Panc1 (cell line): ENCODE data around the gene MAN2B1. TPM values are rescaled to one million over a fixed set of nuclear protein-coding genes. Genes with fewer than 3 reads are reported as not detected.

Experiments
- ATAC-seq: fragments of 200-7000 bp; cut with Tn5 transposase; 2 replicates; pipeline ENCODE4 v1.9.1; 2020; ENCODE audit warnings: mild to moderate bottlenecking, moderate library complexity
- BruUV-seq: library from RNA; stranded (reverse); fragments of 400-500 nt; replicated peaks from 2 replicates; lab custom pipeline; 2021; lab: Mats Ljungman, UMichigan
- CTCF ChIA-PET: fragments of 300-600 bp; sonication (Branson Sonifier 250); formaldehyde crosslinking; loops from one replicate; lab custom pipeline; 2022; ENCODE audit warnings: antibody characterized with exemption; lab: Charles Lee
- POLR2A ChIA-PET: fragments of 300-600 bp; sonication (Branson Sonifier 250); formaldehyde crosslinking; loops from one replicate; lab custom pipeline; 2022; ENCODE audit warnings: antibody characterized with exemption; lab: Charles Lee
- DNase-seq: peaks from one replicate; pipeline ENCODE4 v3.0.0-alpha.2; 2010; ENCODE audit warnings: low read depth, low spot score
- H3K27ac ChIP-seq: 2 replicates; pipeline ENCODE4 v1.5.1; 2011; ENCODE audit warnings: mild to moderate bottlenecking, low read length, inconsistent platforms
- H3K27me3 ChIP-seq: fragments of 200-500 bp; sonication (Bioruptor generic); 2 replicates; pipeline ENCODE4 v1.6.0; 2014; ENCODE audit warnings: low read length, inconsistent platforms; ENCODE audit not compliant: control insufficient read depth, insufficient read depth
- H3K36me3 ChIP-seq: fragments of 200-500 bp; sonication (Bioruptor generic); 2 replicates; pipeline ENCODE4 v1.5.1; 2014; ENCODE audit warnings: inconsistent platforms, mild to moderate bottlenecking, low read length, moderate library complexity; ENCODE audit not compliant: control insufficient read depth, insufficient read depth
- H3K4me1 ChIP-seq: 2 replicates; pipeline ENCODE4 v1.5.1; 2011; ENCODE audit warnings: inconsistent platforms, mild to moderate bottlenecking, low read length, moderate library complexity; ENCODE audit not compliant: control insufficient read depth, insufficient read depth
- H3K4me3 ChIP-seq, 2 experiments: 2 replicates each; pipeline ENCODE4 v1.5.1; 2011 to 2012; ENCODE audit warnings: low read depth in 2 of 2, low read length in 2 of 2, mild to moderate bottlenecking in 2 of 2, inconsistent platforms in 1 of 2, moderate library complexity in 1 of 2
- H3K9me3 ChIP-seq: fragments of 200-500 bp; sonication (Bioruptor generic); 2 replicates; pipeline ENCODE4 v1.5.1; 2014; ENCODE audit warnings: low read depth, mild to moderate bottlenecking, inconsistent platforms, low read length, moderate library complexity; ENCODE audit not compliant: control insufficient read depth, insufficient read depth
- POLR2AphosphoS5 ChIP-seq: IDR thresholded peaks from 2 replicates; pipeline ENCODE4 v1.6.1; 2012; ENCODE audit warnings: mild to moderate bottlenecking, low read depth, low read length, moderate library complexity
- SIN3A ChIP-seq: IDR thresholded peaks from 2 replicates; pipeline ENCODE4 v1.6.1; 2012; ENCODE audit warnings: low read depth, mild to moderate bottlenecking, low read length, moderate library complexity, borderline replicate concordance; ENCODE audit not compliant: insufficient read depth
- TCF7L2 ChIP-seq: IDR thresholded peaks from 2 replicates; pipeline ENCODE4 v1.6.1; 2011; ENCODE audit warnings: mild to moderate bottlenecking, low read depth, low read length, inconsistent platforms
- in situ Hi-C: cut with HindIII; loops from 2 replicates; pipeline ENCODE4 v1.10.0; 2016; ENCODE audit warnings: low sequenced_read_pairs, low pct_unique_long_range_greater_than_20kb
- intact Hi-C: fragments of 100-400 bp; cut with micrococcal nuclease; formaldehyde crosslinking; loops from one replicate; pipeline ENCODE4 v1.10.0; 2022; ENCODE audit not compliant: unreplicated experiment
- total RNA-seq: library from RNA; stranded (reverse); gene quantifications from one replicate; pipeline ENCODE4 v1.2.1, GENCODE V29; 2021; ENCODE audit not compliant: unreplicated experiment
- TF ChIP-seq, protein P1 (sequence below): fragments of 450-650 bp; IDR thresholded peaks from 2 replicates; pipeline ENCODE4 v1.5.1; 2017; ENCODE audit warnings: mild to moderate bottlenecking
- TF ChIP-seq, protein P2 (sequence below), 2 experiments: IDR thresholded peaks; 2 replicates each; pipeline ENCODE4 v1.6.1; 2011 to 2012; ENCODE audit warnings: low read depth in 2 of 2, control low read depth in 1 of 2, low read length in 1 of 2, mild to moderate bottlenecking in 1 of 2, moderate library complexity in 1 of 2; ENCODE audit not compliant: insufficient read depth in 1 of 2

The MAN2B1 gene
- total RNA-seq, 1 experiment from 2014 or later = 43.0 TPM

DNA sequence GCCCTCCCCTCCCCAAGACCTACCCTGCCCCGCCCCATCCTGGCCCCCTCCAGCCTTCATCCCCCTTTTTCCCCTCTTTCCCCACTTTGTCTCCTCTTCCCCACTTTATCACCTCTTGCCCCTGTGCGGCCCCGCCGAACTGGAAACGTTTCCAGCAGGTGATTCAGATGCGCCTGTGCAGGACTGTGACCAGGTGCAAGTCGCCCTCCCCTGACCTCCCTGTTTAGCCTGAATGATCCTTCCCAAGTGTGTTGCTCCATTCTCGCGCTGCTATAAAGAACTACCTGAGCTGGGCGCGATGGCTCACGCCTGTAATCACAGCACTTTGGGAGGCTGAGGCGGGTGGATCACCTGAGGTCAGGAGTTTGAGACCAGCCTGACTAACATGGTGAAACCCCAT is 29.9 kb downstream of the MAN2B1 start:
- Histone ChIP-seq H3K9me3 (no peaks in the 10 kb centered on the region), H3K27me3 (no peaks in the 10 kb centered on the region), H3K27ac (no peak overlapping the region), H3K36me3 (no peaks in the 10 kb centered on the region), H3K4me1 (0 out of 2 replicates have a peak, but pooled peaks cover 3% of the 10 kb centered on the region), H3K4me3 (no peak overlapping the region)
- TF ChIP-seq TCF7L2 (no peak), SIN3A (no peak), POLR2AphosphoS5 (no peak)
- TF ChIP-seq, protein P1, sequence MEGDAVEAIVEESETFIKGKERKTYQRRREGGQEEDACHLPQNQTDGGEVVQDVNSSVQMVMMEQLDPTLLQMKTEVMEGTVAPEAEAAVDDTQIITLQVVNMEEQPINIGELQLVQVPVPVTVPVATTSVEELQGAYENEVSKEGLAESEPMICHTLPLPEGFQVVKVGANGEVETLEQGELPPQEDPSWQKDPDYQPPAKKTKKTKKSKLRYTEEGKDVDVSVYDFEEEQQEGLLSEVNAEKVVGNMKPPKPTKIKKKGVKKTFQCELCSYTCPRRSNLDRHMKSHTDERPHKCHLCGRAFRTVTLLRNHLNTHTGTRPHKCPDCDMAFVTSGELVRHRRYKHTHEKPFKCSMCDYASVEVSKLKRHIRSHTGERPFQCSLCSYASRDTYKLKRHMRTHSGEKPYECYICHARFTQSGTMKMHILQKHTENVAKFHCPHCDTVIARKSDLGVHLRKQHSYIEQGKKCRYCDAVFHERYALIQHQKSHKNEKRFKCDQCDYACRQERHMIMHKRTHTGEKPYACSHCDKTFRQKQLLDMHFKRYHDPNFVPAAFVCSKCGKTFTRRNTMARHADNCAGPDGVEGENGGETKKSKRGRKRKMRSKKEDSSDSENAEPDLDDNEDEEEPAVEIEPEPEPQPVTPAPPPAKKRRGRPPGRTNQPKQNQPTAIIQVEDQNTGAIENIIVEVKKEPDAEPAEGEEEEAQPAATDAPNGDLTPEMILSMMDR = no peak
- TF ChIP-seq, protein P2, sequence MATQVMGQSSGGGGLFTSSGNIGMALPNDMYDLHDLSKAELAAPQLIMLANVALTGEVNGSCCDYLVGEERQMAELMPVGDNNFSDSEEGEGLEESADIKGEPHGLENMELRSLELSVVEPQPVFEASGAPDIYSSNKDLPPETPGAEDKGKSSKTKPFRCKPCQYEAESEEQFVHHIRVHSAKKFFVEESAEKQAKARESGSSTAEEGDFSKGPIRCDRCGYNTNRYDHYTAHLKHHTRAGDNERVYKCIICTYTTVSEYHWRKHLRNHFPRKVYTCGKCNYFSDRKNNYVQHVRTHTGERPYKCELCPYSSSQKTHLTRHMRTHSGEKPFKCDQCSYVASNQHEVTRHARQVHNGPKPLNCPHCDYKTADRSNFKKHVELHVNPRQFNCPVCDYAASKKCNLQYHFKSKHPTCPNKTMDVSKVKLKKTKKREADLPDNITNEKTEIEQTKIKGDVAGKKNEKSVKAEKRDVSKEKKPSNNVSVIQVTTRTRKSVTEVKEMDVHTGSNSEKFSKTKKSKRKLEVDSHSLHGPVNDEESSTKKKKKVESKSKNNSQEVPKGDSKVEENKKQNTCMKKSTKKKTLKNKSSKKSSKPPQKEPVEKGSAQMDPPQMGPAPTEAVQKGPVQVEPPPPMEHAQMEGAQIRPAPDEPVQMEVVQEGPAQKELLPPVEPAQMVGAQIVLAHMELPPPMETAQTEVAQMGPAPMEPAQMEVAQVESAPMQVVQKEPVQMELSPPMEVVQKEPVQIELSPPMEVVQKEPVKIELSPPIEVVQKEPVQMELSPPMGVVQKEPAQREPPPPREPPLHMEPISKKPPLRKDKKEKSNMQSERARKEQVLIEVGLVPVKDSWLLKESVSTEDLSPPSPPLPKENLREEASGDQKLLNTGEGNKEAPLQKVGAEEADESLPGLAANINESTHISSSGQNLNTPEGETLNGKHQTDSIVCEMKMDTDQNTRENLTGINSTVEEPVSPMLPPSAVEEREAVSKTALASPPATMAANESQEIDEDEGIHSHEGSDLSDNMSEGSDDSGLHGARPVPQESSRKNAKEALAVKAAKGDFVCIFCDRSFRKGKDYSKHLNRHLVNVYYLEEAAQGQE (IDR thresholded peaks at IDR 0.05; ENCODE audit: insufficient read depth in 1 of 2, low read depth in 2 of 2, low read length in 1 of 2) = no peak
- ATAC-seq = no peak
- BruUV-seq = no TSS peak
- CTCF ChIA-PET = no interaction called here
- POLR2A ChIA-PET = no interaction called here
- intact Hi-C loops = no loop called here
- in situ Hi-C loops = no loop called here
- no peak for DNase-seq

DNA sequence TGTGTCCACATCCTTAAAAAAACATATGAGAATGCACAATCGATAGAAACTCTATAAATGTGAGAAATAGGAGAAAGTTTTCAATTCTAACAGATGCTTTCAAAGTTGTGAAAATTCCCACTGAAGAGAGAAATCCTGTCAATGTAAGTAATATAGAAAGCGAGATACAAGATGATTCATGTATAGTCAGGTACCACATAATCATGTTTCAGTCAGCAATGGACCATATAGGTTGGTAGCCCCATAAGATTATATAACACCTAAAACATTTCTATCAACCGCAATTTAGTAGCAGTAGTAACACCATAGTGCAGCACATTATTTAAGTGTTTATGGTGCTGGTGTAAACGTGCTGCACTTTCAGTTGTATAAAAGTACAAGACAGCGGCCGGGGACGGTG is 37.3 kb downstream of the MAN2B1 start:
- Histone ChIP-seq H3K27me3 (no peaks in the 10 kb centered on the region), H3K27ac (no peak overlapping the region), H3K36me3 (peaks cover 8% of the 10 kb centered on the region; the same call in 1 of the 2 replicates), H3K9me3 (peaks cover 23% of the 10 kb centered on the region), H3K4me1 (no peaks in the 10 kb centered on the region), H3K4me3 (no peak overlapping the region)
- CTCF ChIA-PET = no interaction called here
- DNase-seq (no peak), ATAC-seq (no peak)
- TF ChIP-seq, protein P2 (IDR thresholded peaks at IDR 0.05; ENCODE audit: insufficient read depth in 1 of 2, low read depth in 2 of 2, low read length in 1 of 2) = no peak
- TF ChIP-seq, protein P1 = no peak
- TF ChIP-seq SIN3A (no peak), TCF7L2 (no peak), POLR2AphosphoS5 (no peak)
- intact Hi-C loops = no loop called here
- POLR2A ChIA-PET = no interaction called here
- in situ Hi-C loops = no loop called here
- BruUV-seq = TSS peak; percentile 76
